HT1080 (cell line): ENCODE data around the gene MYOG. TPM values are rescaled to one million over a fixed set of nuclear protein-coding genes. Genes with fewer than 3 reads are reported as not detected.

Experiments
- DNase-seq: peaks from one replicate; pipeline ENCODE4 v3.0.0-alpha.2; 2015; ENCODE audit warnings: low read depth
- total RNA-seq: library from RNA; depleted of rRNA; stranded (reverse); fragments of >200 nt; shearing (Covaris generic); gene quantifications from 2 replicates; pipeline ENCODE4 v1.2.3, GENCODE V29; 2014

Gene MYOG
- total RNA-seq, 1 experiment from 2014 or later: not detected

- DNase-seq: peak; percentile 9
These were observed 12.9 kb downstream of the MYOG start for GRCh38 chr1:203072911-203073310.

GRCh38 chr1:203072002-203072602, 13.7 kb downstream of the MYOG start:
- no peak for DNase-seq

- DNase-seq: no peak
These were observed 16.6 kb downstream of the MYOG start for GRCh38 chr1:203069030-203069747.

GRCh38 chr1:203066965-203067364, 18.8 kb downstream of the MYOG start:
- DNase-seq: no peak

- DNase-seq: no peak
These were observed 19.8 kb downstream of the MYOG start for GRCh38 chr1:203065986-203066385.

GRCh38 chr1:203065191-203065590, 20.6 kb downstream of the MYOG start:
- no peak for DNase-seq

GRCh38 chr1:203063287-203063686, 22.5 kb downstream of the MYOG start:
- no peak for DNase-seq

- no peak for DNase-seq
These were observed 25.7 kb downstream of the MYOG start for GRCh38 chr1:203060115-203060514.

GRCh38 chr1:203059485-203059884, 26.3 kb downstream of the MYOG start:
- DNase-seq: no peak

- DNase-seq: no peak
These were observed 27.2 kb downstream of the MYOG start for GRCh38 chr1:203058676-203058935.

- no peak for DNase-seq
These were observed 27.7 kb downstream of the MYOG start for GRCh38 chr1:203057911-203058675.

- DNase-seq: no peak
These were observed 29.3 kb downstream of the MYOG start for GRCh38 chr1:203056516-203056915.

GRCh38 chr1:203056012-203056411, 29.8 kb downstream of the MYOG start:
- no peak for DNase-seq

- DNase-seq: peak; percentile 7
These were observed 30.5 kb downstream of the MYOG start for GRCh38 chr1:203055161-203055799.

GRCh38 chr1:203054642-203055041, 31.2 kb downstream of the MYOG start:
- no peak for DNase-seq

GRCh38 chr1:203054184-203054583, 31.6 kb downstream of the MYOG start:
- no peak for DNase-seq

- DNase-seq: no peak
These were observed 33.2 kb downstream of the MYOG start for GRCh38 chr1:203052601-203053000.

GRCh38 chr1:203051841-203052324, 33.9 kb downstream of the MYOG start:
- no peak for DNase-seq

GRCh38 chr1:203050826-203051225, 35.0 kb downstream of the MYOG start:
- no peak for DNase-seq

GRCh38 chr1:203049576-203050180, 36.1 kb downstream of the MYOG start:
- no peak for DNase-seq

GRCh38 chr1:203049077-203049476, 36.7 kb downstream of the MYOG start:
- DNase-seq: no peak
